Ectodermal cell (in vitro differentiated cells): ENCODE results near the gene USP6.
"Not testable (repeated sequence)": the region's sequence is repeated elsewhere in the genome, so short reads cannot be mapped to it uniquely, and the experiment has no call there.

Source experiments
- H3K27ac ChIP-seq: 2 replicates; pipeline ENCODE4 v1.7.0; 2013; ENCODE audit warnings: mild to moderate bottlenecking, low read depth, low read length; ENCODE audit not compliant: insufficient read depth, poor library complexity, severe bottlenecking
- H3K27me3 ChIP-seq: 2 replicates; pipeline ENCODE4 v1.7.0; 2013; ENCODE audit warnings: mild to moderate bottlenecking, low read length; ENCODE audit not compliant: insufficient read depth, control insufficient read depth, poor library complexity, severe bottlenecking
- H3K36me3 ChIP-seq: one replicate; pipeline ENCODE4 v1.7.0; 2013; ENCODE audit warnings: low read length; ENCODE audit not compliant: control insufficient read depth, insufficient read depth
- H3K4me1 ChIP-seq: one replicate; pipeline ENCODE4 v1.7.0; 2013; ENCODE audit warnings: low read length; ENCODE audit not compliant: control insufficient read depth, insufficient read depth
- H3K4me3 ChIP-seq: 2 replicates; pipeline ENCODE4 v1.7.0; 2013; ENCODE audit warnings: low read depth, low read length, control low read depth; ENCODE audit not compliant: insufficient read depth
- H3K9me3 ChIP-seq: 2 replicates; pipeline ENCODE4 v1.7.0; 2013; ENCODE audit warnings: mild to moderate bottlenecking, low read length, moderate library complexity; ENCODE audit not compliant: control insufficient read depth
- WGBS, 2 experiments: methylation state at CpG; one replicate each; pipeline ENCODE4 v1.1.7; 2013; ENCODE audit warnings: missing lambda C conversion rate in 2 of 2; 5-methylcytosine and 5-hydroxymethylcytosine counted together

USP6 gene

GRCh38 chr17:5160702-5161101 lies 44.9 kb downstream of the USP6 start:
- H3K27me3 ChIP-seq, H3K4me1 ChIP-seq, H3K36me3 ChIP-seq, H3K27ac ChIP-seq, H3K4me3 ChIP-seq, H3K9me3 ChIP-seq: not testable (repeated sequence)
- WGBS, 2 experiments, result no CpG with 5 or more reads among the region's 1 CpG

- 93 to 97% methylated on average over 3 of the region's 3 CpGs for WGBS, 2 experiments
- H3K4me3 ChIP-seq, H3K27me3 ChIP-seq, H3K36me3 ChIP-seq, H3K4me1 ChIP-seq, H3K27ac ChIP-seq, H3K9me3 ChIP-seq: not testable (repeated sequence)
Measured at GRCh38 chr17:5161793-5162192, 46.0 kb downstream of the USP6 start.

GRCh38 chr17:5164436-5164835 lies 48.6 kb downstream of the USP6 start:
- no peak overlapping the region for H3K27ac ChIP-seq
- H3K4me1 ChIP-seq, result no peaks in the 10 kb centered on the region
- H3K36me3 ChIP-seq, result no peaks in the 10 kb centered on the region
- H3K4me3 ChIP-seq, result no peak overlapping the region
- WGBS, 2 experiments, result 92 to 98% methylated on average over 6 of the region's 6 CpGs
- no peaks in the 10 kb centered on the region for H3K27me3 ChIP-seq
- H3K9me3 ChIP-seq, result no peaks in the 10 kb centered on the region

GRCh38 chr17:5165791-5166564 lies 50.1 kb downstream of the USP6 start:
- not testable (repeated sequence) for H3K4me3 ChIP-seq, H3K36me3 ChIP-seq, H3K27me3 ChIP-seq, H3K9me3 ChIP-seq, H3K4me1 ChIP-seq, H3K27ac ChIP-seq
- WGBS, 2 experiments, result 86 to 93% methylated on average over 3 of the region's 7 CpGs

GRCh38 chr17:5175027-5175426 lies 59.2 kb downstream of the USP6 start:
- not testable (repeated sequence) for H3K27me3 ChIP-seq, H3K4me3 ChIP-seq, H3K4me1 ChIP-seq, H3K9me3 ChIP-seq, H3K36me3 ChIP-seq, H3K27ac ChIP-seq
- 94 to 95% methylated on average over 7 of the region's 7 CpGs for WGBS, 2 experiments

GRCh38 chr17:5179003-5179402 lies 63.2 kb downstream of the USP6 start:
- Histone ChIP-seq H3K27ac (no peak overlapping the region), H3K4me3 (no peak overlapping the region), H3K9me3 (peaks cover 32% of the 10 kb centered on the region), H3K4me1 (no peaks in the 10 kb centered on the region), H3K27me3 (no peaks in the 10 kb centered on the region), H3K36me3 (peaks cover 21% of the 10 kb centered on the region)
- 94 to 96% methylated on average over 12 of the region's 12 CpGs for WGBS, 2 experiments

GRCh38 chr17:5181509-5182305 lies 65.9 kb downstream of the USP6 start:
- H3K27ac ChIP-seq, result no peak overlapping the region
- H3K4me1 ChIP-seq, result no peaks in the 10 kb centered on the region
- H3K9me3 ChIP-seq, result peaks cover 43% of the 10 kb centered on the region
- WGBS, 2 experiments, result 94 to 95% methylated on average over 10 of the region's 10 CpGs
- no peaks in the 10 kb centered on the region for H3K27me3 ChIP-seq
- peaks cover 23% of the 10 kb centered on the region for H3K36me3 ChIP-seq
- H3K4me3 ChIP-seq, result no peak overlapping the region

GRCh38 chr17:5182597-5183409 lies 67.0 kb downstream of the USP6 start:
- Histone ChIP-seq H3K4me1 (no peaks in the 10 kb centered on the region), H3K27me3 (no peaks in the 10 kb centered on the region), H3K4me3 (no peak overlapping the region), H3K9me3 (peaks cover 44% of the 10 kb centered on the region), H3K27ac (no peak overlapping the region), H3K36me3 (peaks cover 34% of the 10 kb centered on the region)
- 96 to 97% methylated on average over 6 of the region's 6 CpGs for WGBS, 2 experiments

- Histone ChIP-seq H3K36me3 (peaks cover 39% of the 10 kb centered on the region), H3K9me3 (peaks cover 45% of the 10 kb centered on the region), H3K4me3 (no peak overlapping the region), H3K27me3 (no peaks in the 10 kb centered on the region), H3K4me1 (no peaks in the 10 kb centered on the region), H3K27ac (no peak overlapping the region)
Measured at GRCh38 chr17:5183410-5183793, 67.6 kb downstream of the USP6 start.

- Histone ChIP-seq H3K9me3 (peaks cover 38% of the 10 kb centered on the region), H3K36me3 (peaks cover 41% of the 10 kb centered on the region), H3K4me1 (no peaks in the 10 kb centered on the region), H3K27ac (no peak overlapping the region), H3K27me3 (no peaks in the 10 kb centered on the region), H3K4me3 (no peak overlapping the region)
- WGBS, 2 experiments, result 94 to 98% methylated on average over 2 of the region's 2 CpGs
Measured at GRCh38 chr17:5184288-5184687, 68.5 kb downstream of the USP6 start.
